Esophagus muscularis mucosa (tissue), 4 donors: ENCODE data around the gene ERGIC1. TPM values are rescaled to one million over a fixed set of nuclear protein-coding genes. Genes with fewer than 3 reads are reported as not detected.

ENCODE experiments used
- DNase-seq: peaks from one replicate; pipeline ENCODE4 v3.0.0-alpha.2; 2017; ENCODE audit errors: extremely low spot score
- H3K27ac ChIP-seq, 4 donors: fragments of 200-600 bp; sonication (generic); replicated peaks in 1 of 4; 1 replicate in 3 of 4; 2 replicates in 1 of 4; pipeline ENCODE4 v1.5.1; 2016 to 2019; ENCODE audit warnings: mild to moderate bottlenecking in 1 of 4
- H3K27me3 ChIP-seq, 4 donors: fragments of 200-600 bp; sonication (generic); one replicate each; pipeline versions ENCODE4 v1.5.1 to v1.6.0; 2016 to 2019
- H3K36me3 ChIP-seq, 4 donors: fragments of 200-600 bp; sonication (generic); one replicate each; pipeline ENCODE4 v1.5.1; 2016 to 2019
- H3K4me1 ChIP-seq, 4 donors: fragments of 200-600 bp; sonication (generic); one replicate each; pipeline ENCODE4 v1.5.1; 2016 to 2019
- H3K4me3 ChIP-seq, 4 donors: fragments of 200-600 bp; sonication (generic); 1 replicate in 2 of 4; 2 replicates in 2 of 4; pipeline ENCODE4 v1.5.1; 2016 to 2019; ENCODE audit warnings: mild to moderate bottlenecking in 4 of 4, moderate library complexity in 1 of 4
- H3K9me3 ChIP-seq, 4 donors: fragments of 200-600 bp; sonication (generic); 1 replicate in 3 of 4; 2 replicates in 1 of 4; pipeline ENCODE4 v1.5.1; 2016 to 2019
- CTCF ChIP-seq, 3 experiments: fragments of 200-600 bp in 2 of 3; fragments of 450-650 bp in 1 of 3; sonication (generic) in 2 of 3; IDR thresholded peaks; one replicate each; pipeline ENCODE4 v1.5.1; 2017 to 2019; ENCODE audit warnings: antibody characterized with exemption in 3 of 3, mild to moderate bottlenecking in 2 of 3, moderate library complexity in 1 of 3
- EP300 ChIP-seq: sonication (generic); formaldehyde crosslinking; IDR thresholded peaks from one replicate; pipeline ENCODE4 v1.6.1; 2017; ENCODE audit warnings: antibody characterized with exemption
- POLR2A ChIP-seq: fragments of 450-650 bp; IDR thresholded peaks from one replicate; pipeline ENCODE4 v1.6.1; 2017; ENCODE audit warnings: antibody characterized with exemption, moderate library complexity, mild to moderate bottlenecking, low read depth
- POLR2AphosphoS5 ChIP-seq, 2 donors: sonication (generic); formaldehyde crosslinking; IDR thresholded peaks; one replicate each; pipeline ENCODE4 v1.6.1; 2017; ENCODE audit warnings: antibody characterized with exemption in 2 of 2
- WGBS: methylation state at CpG from one replicate; pipeline ENCODE4 v1.1.5; 2018; 5-methylcytosine and 5-hydroxymethylcytosine counted together
- intact Hi-C: fragments of 100-400 bp; cut with DNase I; formaldehyde crosslinking; loops from one replicate; pipeline ENCODE4 v1.15.1; 2023
- total RNA-seq, 4 donors: library from RNA; depleted of rRNA; stranded (reverse); fragments of >200 nt; gene quantifications; one replicate each; pipeline versions ENCODE4 v1.1.0 to v1.2.1, GENCODE V29; 2016

ERGIC1 gene
- total RNA-seq, 4 donors from 2014 or later, result 105 to 161 (median 145) TPM

DNA sequence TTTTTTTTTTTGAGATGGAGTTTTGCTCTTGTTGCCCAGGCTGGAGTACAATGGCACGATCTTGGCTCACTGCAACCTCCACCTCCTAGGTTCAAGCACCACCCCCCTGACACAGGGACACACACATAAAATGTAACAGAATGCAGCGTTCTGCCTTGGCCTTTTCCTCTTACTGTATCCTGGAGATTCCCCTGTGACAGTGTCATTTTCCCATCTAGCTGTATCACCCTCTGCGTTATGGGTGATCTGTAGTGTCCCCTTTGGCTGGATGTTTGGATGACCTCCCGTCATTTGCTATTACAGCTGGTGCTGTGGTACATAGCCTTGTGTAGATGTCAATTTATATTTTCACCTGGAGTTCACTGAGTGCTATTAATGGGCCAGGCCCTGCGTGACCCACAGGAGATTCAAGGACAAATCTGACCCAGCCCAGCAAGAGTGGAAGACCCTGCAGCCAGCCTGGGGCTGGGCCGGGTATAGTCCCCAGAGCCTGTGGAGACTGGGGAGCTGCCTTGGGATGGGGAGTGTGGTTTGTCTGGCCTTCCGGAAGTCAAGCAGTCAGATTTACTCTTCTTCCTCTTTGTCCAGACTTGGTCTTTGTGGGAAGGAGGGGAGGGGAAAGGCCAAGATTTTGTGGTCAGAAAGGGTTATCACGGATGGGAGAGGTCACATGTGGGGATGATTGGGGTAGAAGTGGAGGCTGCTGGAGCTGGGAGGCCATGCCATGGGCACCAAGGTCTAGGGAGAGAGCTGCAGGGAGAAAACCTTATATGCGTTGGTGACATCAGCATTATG lies 43.6 kb downstream of the ERGIC1 start:
- TF ChIP-seq POLR2AphosphoS5 (IDR thresholded peaks at IDR 0.05) (no peak), CTCF (IDR thresholded peaks at IDR 0.05) (no peak), POLR2A (no peak), EP300 (no peak)
- peak overlapping the region; percentile 78 to 86 (median 84) for H3K27ac ChIP-seq
- no peak for DNase-seq
- H3K36me3 ChIP-seq, result no peaks in the 10 kb centered on the region
- no peaks in the 10 kb centered on the region for H3K9me3 ChIP-seq
- no peaks in the 10 kb centered on the region for H3K27me3 ChIP-seq
- intact Hi-C loops, result no loop called here
- WGBS, result 84% methylated on average over 7 of the region's 9 CpGs
- H3K4me1 ChIP-seq, result peaks cover 48 to 68% (median 63%) of the 10 kb centered on the region in 4 donors
- H3K4me3 ChIP-seq, result no peak overlapping the region

DNA sequence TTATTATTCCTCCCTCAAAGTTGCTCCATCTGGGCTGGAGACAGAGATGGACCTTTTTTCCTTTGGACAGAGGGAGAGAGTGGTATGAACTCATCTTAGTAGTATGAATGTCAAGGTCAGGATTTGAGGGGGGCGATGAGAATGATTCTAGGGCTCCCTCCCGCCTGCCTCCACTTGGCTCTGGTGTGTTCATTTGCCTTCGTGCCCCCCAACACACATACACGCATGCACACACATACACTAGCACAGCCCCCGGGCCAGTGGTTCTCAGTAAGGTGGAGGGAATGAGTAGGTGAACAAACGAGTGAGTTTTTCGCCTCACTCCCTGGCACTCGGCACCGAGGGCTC lies 44.5 kb downstream of the ERGIC1 start:
- Histone ChIP-seq H3K4me3 (peak overlapping the region; percentile 22 to 36 (median 31)), H3K27ac (peak overlapping the region; percentile 78 to 86 (median 84)), H3K27me3 (no peaks in the 10 kb centered on the region), H3K9me3 (no peaks in the 10 kb centered on the region), H3K36me3 (no peaks in the 10 kb centered on the region), H3K4me1 (peaks cover 39 to 59% (median 54%) of the 10 kb centered on the region in 4 donors)
- whole genome bisulfite sequencing, result 76% methylated on average over 9 of the region's 9 CpGs
- TF ChIP-seq POLR2AphosphoS5 (IDR thresholded peaks at IDR 0.05), result no peak
- DNase-seq, result no peak
- intact Hi-C loops, result no loop called here

GRCh38 chr5:172878933-172879752 lies 45.1 kb downstream of the ERGIC1 start:
- no peak for TF ChIP-seq CTCF (IDR thresholded peaks at IDR 0.05)
- no peak for TF ChIP-seq POLR2A
- TF ChIP-seq POLR2AphosphoS5 (IDR thresholded peaks at IDR 0.05), result peak in 1 of 2 donors; percentile 41
- intact Hi-C loops, result no loop called here
- 46% methylated on average over 20 of the region's 20 CpGs for WGBS
- Histone ChIP-seq H3K9me3 (no peaks in the 10 kb centered on the region), H3K27ac (peak overlapping the region; percentile 78 to 86 (median 84)), H3K4me3 (peak overlapping the region; percentile 22 to 36 (median 31)), H3K36me3 (no peaks in the 10 kb centered on the region), H3K27me3 (no peaks in the 10 kb centered on the region), H3K4me1 (peaks cover 33 to 53% (median 48%) of the 10 kb centered on the region in 4 donors)
- no peak for DNase-seq

GRCh38 chr5:172881691-172882370 lies 47.8 kb downstream of the ERGIC1 start:
- DNase-seq, result no peak
- Histone ChIP-seq H3K4me3 (no peak overlapping the region), H3K27me3 (no peaks in the 10 kb centered on the region), H3K9me3 (no peaks in the 10 kb centered on the region), H3K36me3 (no peaks in the 10 kb centered on the region), H3K4me1 (peaks cover 37 to 51% (median 44%) of the 10 kb centered on the region in 4 donors), H3K27ac (peak overlapping the region in 3 of 4 donors; percentile 10 to 34 (median 11))
- intact Hi-C loops, result no loop called here
- 77% methylated on average over 8 of the region's 8 CpGs for WGBS
- no peak for TF ChIP-seq POLR2A
- peak in 1 of 2 donors; percentile 34 for TF ChIP-seq POLR2AphosphoS5 (IDR thresholded peaks at IDR 0.05)
- TF ChIP-seq EP300, result no peak
- TF ChIP-seq CTCF (IDR thresholded peaks at IDR 0.05), result no peak

GRCh38 chr5:172883066-172883465 lies 49.0 kb downstream of the ERGIC1 start:
- H3K9me3 ChIP-seq, result no peaks in the 10 kb centered on the region
- H3K27ac ChIP-seq, result peak overlapping the region in 1 of 4 donors; percentile 34
- 88% methylated on average over 3 of the region's 3 CpGs for WGBS

More at GRCh38 chr5:172883066-172883465, 49.0 kb downstream of the ERGIC1 start:
- TF ChIP-seq EP300, result no peak
- no peak for TF ChIP-seq CTCF (IDR thresholded peaks at IDR 0.05)
- no peak for TF ChIP-seq POLR2AphosphoS5 (IDR thresholded peaks at IDR 0.05)
- TF ChIP-seq POLR2A, result no peak
- DNase-seq, result no peak
- H3K4me1 ChIP-seq, result peaks cover 43 to 58% (median 47%) of the 10 kb centered on the region in 4 donors
- intact Hi-C loops, result no loop called here
- H3K27me3 ChIP-seq, result no peaks in the 10 kb centered on the region
- H3K36me3 ChIP-seq, result no peaks in the 10 kb centered on the region
- no peak overlapping the region for H3K4me3 ChIP-seq
